Neural progenitor cell (in vitro differentiated cells): Measurements from ENCODE around the gene CDCP2. TPM values are rescaled to one million over a fixed set of nuclear protein-coding genes. Genes with fewer than 3 reads are reported as not detected.

Source experiments
- DNase-seq: peaks from one replicate; pipeline ENCODE4 v3.0.0-alpha.2; 2016; ENCODE audit warnings: low spot score
- H2AFZ ChIP-seq: fragments of 200-600 bp; sonication (generic); replicated peaks from 2 replicates; pipeline ENCODE4 v1.6.1; 2016; ENCODE audit warnings: antibody characterized with exemption
- H3F3A ChIP-seq: fragments of 200-600 bp; sonication (generic); 2 replicates; pipeline ENCODE4 v1.6.1; 2016; ENCODE audit warnings: antibody characterized with exemption, low read depth
- H3K27ac ChIP-seq: fragments of 200-600 bp; sonication (generic); 2 replicates; pipeline ENCODE4 v1.5.1; 2016; ENCODE audit warnings: mild to moderate bottlenecking
- H3K27me3 ChIP-seq: fragments of 200-600 bp; sonication (generic); 2 replicates; pipeline ENCODE4 v1.6.1; 2016; ENCODE audit warnings: mild to moderate bottlenecking, moderate library complexity
- H3K36me3 ChIP-seq: fragments of 200-600 bp; sonication (generic); 2 replicates; pipeline ENCODE4 v1.5.1; 2016
- H3K4me1 ChIP-seq: fragments of 200-600 bp; sonication (generic); 2 replicates; pipeline ENCODE4 v1.6.1; 2016; ENCODE audit warnings: mixed run types
- H3K4me2 ChIP-seq: fragments of 200-600 bp; sonication (generic); 2 replicates; pipeline ENCODE4 v1.6.1; 2016
- H3K4me3 ChIP-seq: fragments of 200-600 bp; sonication (generic); 2 replicates; pipeline ENCODE4 v1.5.1; 2016
- H3K79me2 ChIP-seq: fragments of 200-600 bp; sonication (generic); 2 replicates; pipeline ENCODE4 v1.6.1; 2016; ENCODE audit warnings: low read depth
- H3K9ac ChIP-seq: fragments of 200-600 bp; sonication (generic); 2 replicates; pipeline ENCODE4 v1.6.1; 2016
- H3K9me3 ChIP-seq: fragments of 200-600 bp; sonication (generic); 2 replicates; pipeline ENCODE4 v1.5.1; 2016; ENCODE audit warnings: low read depth
- H4K20me1 ChIP-seq: fragments of 200-600 bp; sonication (generic); 2 replicates; pipeline ENCODE4 v1.6.1; 2016; ENCODE audit warnings: low read depth
- H3K27ac Mint-ChIP-seq: 3 replicates; pipeline ENCODE4 v1.8.0; 2021; ENCODE audit warnings: mixed read lengths
- H3K27me3 Mint-ChIP-seq: 2 replicates; pipeline ENCODE4 v1.8.0; 2022; ENCODE audit warnings: low read depth, mild to moderate bottlenecking, inconsistent platforms, moderate library complexity, mixed read lengths; ENCODE audit not compliant: insufficient read depth
- H3K36me3 Mint-ChIP-seq: 3 replicates; pipeline ENCODE4 v1.8.0; 2021; ENCODE audit warnings: mixed read lengths
- H3K4me1 Mint-ChIP-seq: 3 replicates; pipeline ENCODE4 v1.8.0; 2021; ENCODE audit warnings: mixed read lengths
- H3K4me3 Mint-ChIP-seq: 3 replicates; pipeline ENCODE4 v1.8.0; 2021; ENCODE audit warnings: mild to moderate bottlenecking, moderate library complexity, mixed read lengths
- H3K9me3 Mint-ChIP-seq: 3 replicates; pipeline ENCODE4 v1.8.0; 2020; ENCODE audit warnings: mixed read lengths
- CTCF ChIP-seq: fragments of 200-600 bp; sonication (generic); IDR thresholded peaks from 2 replicates; pipeline ENCODE4 v1.5.1; 2017; ENCODE audit warnings: antibody characterized with exemption, mild to moderate bottlenecking
- EZH2 ChIP-seq: fragments of 200-600 bp; sonication (generic); IDR thresholded peaks from 2 replicates; pipeline ENCODE4 v1.6.1; 2017; ENCODE audit warnings: antibody characterized with exemption, mild to moderate bottlenecking, moderate library complexity
- EZH2phosphoT487 ChIP-seq: fragments of 200-600 bp; sonication (generic); IDR thresholded peaks from 2 replicates; pipeline ENCODE4 v1.6.1; 2017; ENCODE audit warnings: antibody characterized with exemption
- total RNA-seq: library from RNA; depleted of rRNA; stranded (reverse); fragments of >200 nt; gene quantifications from 2 replicates; pipeline ENCODE4 v1.2.3, GENCODE V29; 2015; ENCODE audit warnings: low replicate concordance

Gene CDCP2
- total RNA-seq, 1 donor from 2014 or later = not detected

GRCh38 chr1:54114955-54115354 is 37.8 kb downstream of the CDCP2 start:
- H3K4me3 ChIP-seq = no peak overlapping the region
- no peaks in the 10 kb centered on the region for H3K9me3 ChIP-seq
- H3K4me1 ChIP-seq = no peaks in the 10 kb centered on the region
- no peak overlapping the region for H2AFZ ChIP-seq
- no peaks in the 10 kb centered on the region for H3F3A ChIP-seq
- no peaks in the 10 kb centered on the region for H3K36me3 ChIP-seq
- H3K9ac ChIP-seq = no peak overlapping the region
- no peak overlapping the region for H3K27ac ChIP-seq
- H3K27me3 ChIP-seq = no peaks in the 10 kb centered on the region
- Mint-ChIP-seq H3K27ac (no peak overlapping the region), H3K27me3 (no peaks in the 10 kb centered on the region), H3K4me3 (no peak overlapping the region), H3K4me1 (peaks cover 13% of the 10 kb centered on the region), H3K9me3 (no peaks in the 10 kb centered on the region), H3K36me3 (no peaks in the 10 kb centered on the region)
- no peaks in the 10 kb centered on the region for H4K20me1 ChIP-seq
- no peak overlapping the region for H3K4me2 ChIP-seq
- DNase-seq = no peak
- no peaks in the 10 kb centered on the region for H3K79me2 ChIP-seq
- TF ChIP-seq EZH2phosphoT487 = no peak
- no peak for TF ChIP-seq EZH2
- no peak for TF ChIP-seq CTCF

- H3K27ac Mint-ChIP-seq = no peak overlapping the region
- H3K36me3 ChIP-seq = no peaks in the 10 kb centered on the region
- peaks cover 13% of the 10 kb centered on the region for H3K4me1 Mint-ChIP-seq
- no peak overlapping the region for H3K4me3 Mint-ChIP-seq
- H3K9me3 Mint-ChIP-seq = no peaks in the 10 kb centered on the region
- no peaks in the 10 kb centered on the region for H3F3A ChIP-seq
- no peak overlapping the region for H3K4me3 ChIP-seq
- no peaks in the 10 kb centered on the region for H3K4me1 ChIP-seq
- H3K9ac ChIP-seq = no peak overlapping the region
- no peak overlapping the region for H3K4me2 ChIP-seq
- H2AFZ ChIP-seq = no peak overlapping the region
- H3K79me2 ChIP-seq = no peaks in the 10 kb centered on the region
- H3K9me3 ChIP-seq = no peaks in the 10 kb centered on the region
- H3K27me3 ChIP-seq = no peaks in the 10 kb centered on the region
- no peak overlapping the region for H3K27ac ChIP-seq
- H4K20me1 ChIP-seq = no peaks in the 10 kb centered on the region
- no peak for DNase-seq
- H3K27me3 Mint-ChIP-seq = no peaks in the 10 kb centered on the region
- H3K36me3 Mint-ChIP-seq = no peaks in the 10 kb centered on the region
- TF ChIP-seq EZH2phosphoT487 = no peak
- TF ChIP-seq EZH2 = no peak
- TF ChIP-seq CTCF = no peak
Measured at GRCh38 chr1:54114001-54114400, 38.8 kb downstream of the CDCP2 start.

GRCh38 chr1:54112705-54113368 is 40.0 kb downstream of the CDCP2 start:
- no peaks in the 10 kb centered on the region for H3K36me3 Mint-ChIP-seq
- no peak for DNase-seq
- H3K27ac ChIP-seq = no peak overlapping the region
- no peaks in the 10 kb centered on the region for H3K79me2 ChIP-seq
- H3K4me3 Mint-ChIP-seq = no peak overlapping the region
- H4K20me1 ChIP-seq = no peaks in the 10 kb centered on the region
- H3K9ac ChIP-seq = no peak overlapping the region
- no peaks in the 10 kb centered on the region for H3F3A ChIP-seq
- H3K4me1 Mint-ChIP-seq = peaks cover 13% of the 10 kb centered on the region
- no peaks in the 10 kb centered on the region for H3K27me3 ChIP-seq
- H3K4me3 ChIP-seq = no peak overlapping the region
- peaks cover 3% of the 10 kb centered on the region for H3K27me3 Mint-ChIP-seq
- H3K27ac Mint-ChIP-seq = no peak overlapping the region
- H3K36me3 ChIP-seq = no peaks in the 10 kb centered on the region
- H2AFZ ChIP-seq = no peak overlapping the region
- H3K4me2 ChIP-seq = no peak overlapping the region
- H3K9me3 ChIP-seq = no peaks in the 10 kb centered on the region
- TF ChIP-seq EZH2 (no peak), CTCF (no peak), EZH2phosphoT487 (no peak)
- H3K4me1 ChIP-seq = no peaks in the 10 kb centered on the region
- H3K9me3 Mint-ChIP-seq = no peaks in the 10 kb centered on the region
